Chondrocyte (in vitro differentiated cells): Measurements from ENCODE around the gene AASDH. TPM values are rescaled to one million over a fixed set of nuclear protein-coding genes. Genes with fewer than 3 reads are reported as not detected.

Source experiments
- DNase-seq: peaks from one replicate; pipeline ENCODE4 v3.0.0; 2021; ENCODE audit warnings: mixed read lengths, low spot score
- H3K27ac Mint-ChIP-seq: one replicate; pipeline ENCODE4 v1.8.0; 2021; ENCODE audit warnings: mild to moderate bottlenecking, moderate library complexity, mixed read lengths; ENCODE audit not compliant: unreplicated experiment
- H3K27me3 Mint-ChIP-seq: 2 replicates; pipeline ENCODE4 v1.8.0; 2021; ENCODE audit warnings: low read depth, mixed read lengths
- H3K36me3 Mint-ChIP-seq: 2 replicates; pipeline ENCODE4 v1.8.0; 2021; ENCODE audit warnings: low read depth, mixed read lengths
- H3K4me1 Mint-ChIP-seq: 2 replicates; pipeline ENCODE4 v1.8.0; 2021; ENCODE audit warnings: low read depth, mild to moderate bottlenecking, mixed read lengths
- H3K4me3 Mint-ChIP-seq: one replicate; pipeline ENCODE4 v1.8.0; 2021; ENCODE audit warnings: mild to moderate bottlenecking, moderate library complexity, mixed read lengths; ENCODE audit not compliant: unreplicated experiment
- H3K9me3 Mint-ChIP-seq: 2 replicates; pipeline ENCODE4 v1.8.0; 2021; ENCODE audit warnings: low read depth, mixed read lengths
- long read RNA-seq: library from polyadenylated mRNA; stranded (forward); transcript quantifications from one replicate; pipeline ENCODE4 v2.0.0, GENCODE V29; 2021
- total RNA-seq: library from RNA; stranded (reverse); gene quantifications from 3 replicates; pipeline ENCODE4 v1.2.1, GENCODE V29; 2021
- TF ChIP-seq, protein P1 (sequence below): fragments of 200-600 bp; sonication (generic); IDR thresholded peaks from 2 replicates; pipeline ENCODE4 v1.5.0; 2021; ENCODE audit warnings: antibody characterized with exemption, mild to moderate bottlenecking, moderate library complexity

AASDH gene, protein sequence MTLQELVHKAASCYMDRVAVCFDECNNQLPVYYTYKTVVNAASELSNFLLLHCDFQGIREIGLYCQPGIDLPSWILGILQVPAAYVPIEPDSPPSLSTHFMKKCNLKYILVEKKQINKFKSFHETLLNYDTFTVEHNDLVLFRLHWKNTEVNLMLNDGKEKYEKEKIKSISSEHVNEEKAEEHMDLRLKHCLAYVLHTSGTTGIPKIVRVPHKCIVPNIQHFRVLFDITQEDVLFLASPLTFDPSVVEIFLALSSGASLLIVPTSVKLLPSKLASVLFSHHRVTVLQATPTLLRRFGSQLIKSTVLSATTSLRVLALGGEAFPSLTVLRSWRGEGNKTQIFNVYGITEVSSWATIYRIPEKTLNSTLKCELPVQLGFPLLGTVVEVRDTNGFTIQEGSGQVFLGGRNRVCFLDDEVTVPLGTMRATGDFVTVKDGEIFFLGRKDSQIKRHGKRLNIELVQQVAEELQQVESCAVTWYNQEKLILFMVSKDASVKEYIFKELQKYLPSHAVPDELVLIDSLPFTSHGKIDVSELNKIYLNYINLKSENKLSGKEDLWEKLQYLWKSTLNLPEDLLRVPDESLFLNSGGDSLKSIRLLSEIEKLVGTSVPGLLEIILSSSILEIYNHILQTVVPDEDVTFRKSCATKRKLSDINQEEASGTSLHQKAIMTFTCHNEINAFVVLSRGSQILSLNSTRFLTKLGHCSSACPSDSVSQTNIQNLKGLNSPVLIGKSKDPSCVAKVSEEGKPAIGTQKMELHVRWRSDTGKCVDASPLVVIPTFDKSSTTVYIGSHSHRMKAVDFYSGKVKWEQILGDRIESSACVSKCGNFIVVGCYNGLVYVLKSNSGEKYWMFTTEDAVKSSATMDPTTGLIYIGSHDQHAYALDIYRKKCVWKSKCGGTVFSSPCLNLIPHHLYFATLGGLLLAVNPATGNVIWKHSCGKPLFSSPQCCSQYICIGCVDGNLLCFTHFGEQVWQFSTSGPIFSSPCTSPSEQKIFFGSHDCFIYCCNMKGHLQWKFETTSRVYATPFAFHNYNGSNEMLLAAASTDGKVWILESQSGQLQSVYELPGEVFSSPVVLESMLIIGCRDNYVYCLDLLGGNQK
- total RNA-seq: 6.9 to 10.5 TPM (median 7.9 TPM) in 3 replicates
- long read RNA-seq, partial matches to known transcripts: 0 of 5 reads
- long read RNA-seq, other reads (novel, unspliced or antisense): 2 of 5 reads

DNA sequence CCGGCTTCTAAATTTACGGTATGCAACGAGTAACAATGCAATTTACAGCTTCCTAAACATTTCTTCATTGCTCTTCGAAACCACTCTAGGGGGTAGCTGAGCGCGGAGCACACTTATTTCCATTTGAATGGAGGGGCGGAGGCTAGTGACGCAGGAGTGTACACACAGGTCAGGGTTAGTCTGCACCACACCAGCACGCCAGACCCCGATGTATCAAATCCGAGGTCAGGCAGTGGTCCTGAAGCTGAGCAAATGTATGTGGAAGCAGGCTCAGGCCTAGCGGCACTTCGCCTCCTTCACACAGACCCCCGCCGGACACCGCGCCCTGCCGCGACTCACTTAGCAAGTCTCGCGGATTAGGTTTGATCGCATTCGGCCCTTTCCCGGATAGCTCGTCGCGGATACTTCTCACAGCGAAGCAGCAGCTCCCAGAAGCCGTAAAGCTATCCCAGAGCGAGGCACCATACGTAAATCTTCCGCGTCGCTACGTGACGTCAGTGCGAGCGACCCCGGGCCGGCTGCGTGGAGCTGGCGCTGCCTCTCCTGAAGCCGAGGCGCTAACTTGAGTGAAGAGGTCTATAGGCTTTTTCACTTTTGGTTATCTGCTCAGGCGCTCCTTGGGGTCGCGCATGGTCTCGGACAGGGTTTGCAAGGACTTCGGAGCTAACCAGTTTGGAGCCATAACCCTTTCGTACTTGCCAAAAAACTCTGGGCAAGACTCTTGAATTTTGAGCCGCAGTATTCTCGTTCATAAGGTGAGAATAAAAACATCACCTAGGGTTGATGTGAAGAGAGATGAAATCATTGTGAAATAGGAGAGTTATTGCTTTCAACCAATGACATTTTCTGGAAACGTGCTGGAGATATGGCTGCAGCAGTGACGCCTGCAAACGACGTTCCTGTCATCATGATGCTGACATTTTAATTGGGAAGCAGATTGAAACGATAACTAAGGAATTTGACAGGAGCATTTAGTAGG lies at the start of gene AASDH:
Gene AASDH, minus strand, starts transcription at position 469 of the 979 bp plus-strand sequence. CDS start 3,192 bp downstream, outside the sequence.
- peaks cover 28% of the 10 kb centered on the region for H3K4me1 Mint-ChIP-seq
- no peaks in the 10 kb centered on the region for H3K27me3 Mint-ChIP-seq
- H3K36me3 Mint-ChIP-seq: no peaks in the 10 kb centered on the region
- TF ChIP-seq, protein P1, sequence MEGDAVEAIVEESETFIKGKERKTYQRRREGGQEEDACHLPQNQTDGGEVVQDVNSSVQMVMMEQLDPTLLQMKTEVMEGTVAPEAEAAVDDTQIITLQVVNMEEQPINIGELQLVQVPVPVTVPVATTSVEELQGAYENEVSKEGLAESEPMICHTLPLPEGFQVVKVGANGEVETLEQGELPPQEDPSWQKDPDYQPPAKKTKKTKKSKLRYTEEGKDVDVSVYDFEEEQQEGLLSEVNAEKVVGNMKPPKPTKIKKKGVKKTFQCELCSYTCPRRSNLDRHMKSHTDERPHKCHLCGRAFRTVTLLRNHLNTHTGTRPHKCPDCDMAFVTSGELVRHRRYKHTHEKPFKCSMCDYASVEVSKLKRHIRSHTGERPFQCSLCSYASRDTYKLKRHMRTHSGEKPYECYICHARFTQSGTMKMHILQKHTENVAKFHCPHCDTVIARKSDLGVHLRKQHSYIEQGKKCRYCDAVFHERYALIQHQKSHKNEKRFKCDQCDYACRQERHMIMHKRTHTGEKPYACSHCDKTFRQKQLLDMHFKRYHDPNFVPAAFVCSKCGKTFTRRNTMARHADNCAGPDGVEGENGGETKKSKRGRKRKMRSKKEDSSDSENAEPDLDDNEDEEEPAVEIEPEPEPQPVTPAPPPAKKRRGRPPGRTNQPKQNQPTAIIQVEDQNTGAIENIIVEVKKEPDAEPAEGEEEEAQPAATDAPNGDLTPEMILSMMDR: no peak
- peak within 1 kb of the TSS; percentile 82 for H3K4me3 Mint-ChIP-seq
- peak; percentile 96 for DNase-seq
- no peaks in the 10 kb centered on the region for H3K9me3 Mint-ChIP-seq
- H3K27ac Mint-ChIP-seq: peak within 1 kb of the TSS; percentile 96

DNA sequence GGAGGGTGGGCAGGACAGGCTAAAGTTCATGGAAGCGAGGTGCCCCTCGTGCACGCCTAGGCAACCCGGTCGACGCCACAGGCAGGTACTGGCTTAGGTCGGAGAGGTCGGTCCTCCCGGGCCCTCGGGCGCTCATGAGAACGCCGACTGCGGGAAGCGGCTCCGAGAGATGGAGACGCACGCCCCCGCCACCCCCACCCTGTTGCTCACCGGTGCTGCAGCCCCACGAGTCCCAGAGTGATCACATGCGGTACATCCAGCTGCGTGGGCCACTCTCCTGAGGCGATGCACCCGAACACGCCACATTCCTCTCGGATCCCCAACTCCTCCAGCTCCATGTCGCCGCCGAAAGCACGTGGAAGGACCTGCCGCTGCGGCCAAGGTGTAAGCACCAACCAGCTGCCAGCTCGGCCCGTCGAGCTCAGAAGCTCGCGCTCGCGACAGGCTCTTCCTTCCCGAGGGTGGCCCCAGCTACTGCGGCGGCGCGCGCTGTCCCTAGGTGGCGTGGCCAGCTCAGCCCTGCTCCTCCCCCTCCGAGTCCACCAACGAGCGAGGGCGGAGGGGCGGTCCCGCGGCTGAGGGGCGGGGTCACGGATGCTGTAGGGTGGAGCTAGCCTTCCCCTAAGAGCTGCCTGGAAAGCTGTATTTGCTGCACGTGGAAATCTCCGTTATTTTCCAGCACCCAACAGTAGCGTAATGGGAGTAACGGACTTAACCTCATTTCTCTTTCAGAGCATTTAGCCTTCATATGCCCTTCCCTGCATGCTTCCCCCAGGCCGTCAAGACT lies 48.0 kb upstream of the AASDH start, which contains the start of gene PPAT:
Gene PPAT, minus strand, starts transcription at position 476 of the 787 bp plus-strand sequence. Its CDS starts 138 bp downstream, at position 338.
- H3K27me3 Mint-ChIP-seq: no peaks in the 10 kb centered on the region
- peaks cover 34% of the 10 kb centered on the region for H3K4me1 Mint-ChIP-seq
- H3K9me3 Mint-ChIP-seq: no peaks in the 10 kb centered on the region
- TF ChIP-seq, protein P1: peak; percentile 52
- peak; percentile 100 for DNase-seq
- no peaks in the 10 kb centered on the region for H3K36me3 Mint-ChIP-seq
- peak within 1 kb of the TSS; percentile 90 for H3K4me3 Mint-ChIP-seq
- H3K27ac Mint-ChIP-seq: peak within 1 kb of the TSS; percentile 98

DNA sequence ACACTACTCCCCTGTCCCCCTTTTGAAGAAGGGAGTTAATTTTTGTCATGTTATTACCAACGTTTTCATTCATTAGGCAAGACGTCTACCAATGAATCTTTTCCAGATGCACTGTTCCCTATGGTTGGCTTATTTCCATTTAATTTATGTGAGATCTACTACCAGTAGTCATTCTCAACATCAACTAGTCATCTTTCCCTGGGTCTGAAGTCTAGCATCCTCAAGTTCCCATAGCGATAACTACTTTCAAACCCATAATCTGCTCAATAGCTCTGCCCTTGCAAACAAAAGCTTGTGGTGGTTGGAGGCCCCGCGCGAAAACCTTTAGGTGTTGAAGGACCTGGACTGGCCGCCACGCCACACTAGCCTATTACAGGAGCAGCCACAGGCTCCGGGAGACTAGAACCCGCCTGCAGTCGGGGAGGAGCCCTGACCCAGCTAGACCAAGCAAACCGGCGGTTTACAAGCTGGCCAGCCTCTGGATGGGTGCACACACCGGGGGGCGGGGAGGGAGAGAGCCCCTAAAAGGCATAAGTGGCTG lies 47.4 kb upstream of the AASDH start:
- Mint-ChIP-seq H3K36me3 (no peaks in the 10 kb centered on the region), H3K27ac (peak overlapping the region; percentile 96), H3K4me1 (peaks cover 29% of the 10 kb centered on the region), H3K9me3 (no peaks in the 10 kb centered on the region), H3K4me3 (peak overlapping the region; percentile 90), H3K27me3 (no peaks in the 10 kb centered on the region)
- DNase-seq: no peak
- TF ChIP-seq, protein P1: no peak

DNA sequence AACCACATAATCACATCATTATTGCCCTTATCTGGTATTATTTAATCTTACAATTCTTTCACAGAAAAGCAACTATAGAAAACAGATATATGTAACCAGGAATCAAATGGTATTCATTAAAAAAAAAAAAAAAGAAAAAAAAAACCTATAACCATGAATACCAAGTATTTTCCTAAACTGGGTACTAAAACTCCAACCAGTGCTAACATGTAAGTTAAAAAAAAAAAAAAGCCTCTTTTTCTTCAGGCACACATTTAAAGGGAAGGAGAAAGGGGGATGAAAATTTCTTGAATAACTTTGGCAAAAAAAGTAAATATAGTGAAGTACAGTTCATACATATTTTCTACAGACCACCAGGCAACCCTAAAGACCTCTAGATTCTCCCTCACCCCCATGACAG lies 46.0 kb upstream of the AASDH start:
- no peaks in the 10 kb centered on the region for H3K27me3 Mint-ChIP-seq
- DNase-seq: no peak
- peak overlapping the region; percentile 90 for H3K4me3 Mint-ChIP-seq
- H3K9me3 Mint-ChIP-seq: no peaks in the 10 kb centered on the region
- H3K27ac Mint-ChIP-seq: peak overlapping the region; percentile 96
- H3K4me1 Mint-ChIP-seq: peaks cover 27% of the 10 kb centered on the region
- TF ChIP-seq, protein P1: no peak
- no peaks in the 10 kb centered on the region for H3K36me3 Mint-ChIP-seq
